Stimulated activated CD4-positive, alpha-beta T cell treated with anti-CD3 and anti-CD28 coated beads, Interleukin-12 subunit alpha, Interleukin-12 subunit beta, amount 100 ng/mL, for 24 hours (primary cell): ENCODE measurements around the gene CREM.

ENCODE experiments used
- DNase-seq, 2 experiments: peaks; one replicate each; pipeline ENCODE4 v3.0.0-alpha.2; 2020; ENCODE audit warnings: low read depth in 2 of 2

CREM gene

GRCh38 chr10:35219891-35220890 is 93.5 kb downstream of the CREM start:
- no peak for DNase-seq

DNA sequence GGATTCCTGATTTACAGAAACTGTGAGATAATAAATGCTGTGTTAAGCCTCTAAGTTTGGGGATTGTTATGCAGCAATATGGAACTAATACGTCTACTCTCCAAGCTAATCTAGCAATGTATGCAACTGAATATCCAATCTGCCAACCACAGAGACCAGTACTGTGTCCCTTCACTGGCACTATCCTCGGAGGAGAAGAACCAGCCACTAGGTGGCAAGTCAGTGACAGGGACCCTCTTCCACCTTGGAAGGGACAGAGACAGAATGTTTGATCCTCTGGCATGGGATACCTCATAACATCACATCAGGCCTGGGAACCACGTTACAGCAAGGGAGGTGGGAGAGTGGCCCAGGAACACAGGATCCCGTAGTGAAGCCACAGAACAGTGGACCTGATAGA is 96.4 kb downstream of the CREM start:
- DNase-seq, result no peak

- no peak for DNase-seq
Measured at GRCh38 chr10:35224045-35224740, 97.5 kb downstream of the CREM start.

GRCh38 chr10:35225204-35225603 is 98.6 kb downstream of the CREM start:
- no peak for DNase-seq

GRCh38 chr10:35226507-35226906 is 99.9 kb downstream of the CREM start:
- no peak for DNase-seq

GRCh38 chr10:35228058-35228457 is 101.4 kb downstream of the CREM start:
- no peak for DNase-seq

DNA sequence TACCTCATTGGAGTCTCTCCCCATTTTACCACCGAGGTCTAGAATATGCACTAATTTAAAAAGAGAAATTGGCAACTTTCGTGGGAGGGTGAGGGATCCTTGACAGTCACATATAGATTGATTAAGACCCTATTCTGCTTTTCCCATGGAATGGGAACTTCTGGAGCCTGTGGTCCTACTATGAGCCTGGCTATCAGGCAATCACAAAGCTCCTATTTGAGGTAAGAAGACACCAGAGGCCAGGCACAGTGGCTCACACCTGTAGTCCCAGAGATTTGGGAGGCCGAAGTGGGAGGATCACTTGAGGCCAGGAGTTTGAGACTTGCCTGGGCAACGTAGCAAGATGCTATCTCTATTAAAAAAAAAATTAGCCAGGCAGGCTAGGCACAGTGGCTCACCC is 105.0 kb downstream of the CREM start:
- DNase-seq, result no peak

GRCh38 chr10:35232527-35232926 is 105.9 kb downstream of the CREM start:
- DNase-seq, result no peak

- DNase-seq, result no peak
Measured at GRCh38 chr10:35234073-35234472, 107.4 kb downstream of the CREM start.

DNA sequence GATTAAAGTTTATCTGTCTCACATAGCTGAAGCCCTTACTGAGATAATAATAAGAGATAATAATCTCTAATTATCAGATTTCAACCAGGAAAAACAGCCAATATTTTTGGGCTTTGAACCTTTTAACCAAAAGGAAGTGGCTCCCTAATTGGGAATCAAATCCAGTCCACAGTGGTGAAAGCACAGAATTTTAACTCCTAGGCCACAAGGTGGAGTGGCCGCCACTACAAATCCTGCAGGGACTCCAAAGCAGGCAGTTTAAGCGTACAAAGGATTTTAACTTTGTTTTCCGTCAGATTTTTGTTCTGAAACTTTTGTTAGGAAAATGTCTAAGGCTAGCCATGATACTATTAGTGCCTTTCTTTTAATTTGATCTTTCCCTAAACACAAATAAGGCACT is 110.1 kb downstream of the CREM start:
- DNase-seq, result no peak

DNA sequence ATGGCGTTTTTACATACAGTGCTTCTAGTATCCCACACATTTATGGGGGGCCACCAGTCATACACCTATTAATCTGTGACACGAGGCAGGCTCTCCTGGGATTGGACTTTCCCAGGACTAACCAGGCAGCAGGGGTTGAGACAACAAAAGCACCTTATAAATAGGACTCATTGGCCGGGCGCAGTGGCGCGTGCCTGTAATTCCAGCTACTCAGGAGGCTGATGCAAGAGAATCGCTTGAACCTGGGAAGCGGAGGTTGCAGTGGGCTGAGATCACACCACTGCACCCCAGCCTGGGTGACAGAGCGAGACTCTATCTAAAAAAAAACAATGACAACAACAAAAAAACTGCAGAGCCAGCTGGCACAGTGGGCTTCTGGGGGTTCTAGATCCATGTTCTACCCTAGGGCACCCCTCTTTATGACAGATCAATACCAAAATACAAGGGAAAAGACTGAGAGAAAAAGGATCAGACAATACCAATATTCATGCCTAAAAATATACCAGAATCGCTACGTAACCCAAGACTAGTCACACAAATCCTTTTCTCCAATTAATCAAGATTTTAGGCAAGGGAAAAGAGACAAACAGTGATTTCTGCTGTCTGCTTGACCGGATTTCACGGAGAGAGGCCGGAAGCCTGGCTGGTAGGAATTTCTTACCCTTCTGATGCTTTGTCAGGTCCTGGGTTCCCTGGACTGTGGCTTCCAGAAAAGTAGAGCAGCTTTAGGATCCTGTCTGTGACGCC is 111.3 kb downstream of the CREM start:
- DNase-seq, result no peak

DNA sequence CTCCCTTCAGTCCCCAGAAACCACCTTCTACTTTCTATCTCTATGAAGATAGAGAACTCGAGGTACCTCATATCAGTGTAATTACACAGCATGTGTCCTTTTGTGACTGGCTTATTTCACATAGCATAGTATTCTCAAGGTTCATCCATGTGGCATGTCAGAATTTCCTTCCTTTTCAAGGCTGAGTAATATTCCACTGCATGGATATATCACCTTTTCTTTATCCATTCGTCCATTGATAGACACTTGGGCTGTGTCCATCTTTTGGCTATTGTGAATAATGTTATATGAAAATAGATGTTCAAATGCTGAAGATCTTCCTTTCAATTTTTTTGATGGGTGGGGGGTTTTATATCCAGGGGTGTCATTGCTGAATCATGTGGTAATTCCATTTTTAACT is 117.9 kb downstream of the CREM start:
- DNase-seq, result no peak

DNA sequence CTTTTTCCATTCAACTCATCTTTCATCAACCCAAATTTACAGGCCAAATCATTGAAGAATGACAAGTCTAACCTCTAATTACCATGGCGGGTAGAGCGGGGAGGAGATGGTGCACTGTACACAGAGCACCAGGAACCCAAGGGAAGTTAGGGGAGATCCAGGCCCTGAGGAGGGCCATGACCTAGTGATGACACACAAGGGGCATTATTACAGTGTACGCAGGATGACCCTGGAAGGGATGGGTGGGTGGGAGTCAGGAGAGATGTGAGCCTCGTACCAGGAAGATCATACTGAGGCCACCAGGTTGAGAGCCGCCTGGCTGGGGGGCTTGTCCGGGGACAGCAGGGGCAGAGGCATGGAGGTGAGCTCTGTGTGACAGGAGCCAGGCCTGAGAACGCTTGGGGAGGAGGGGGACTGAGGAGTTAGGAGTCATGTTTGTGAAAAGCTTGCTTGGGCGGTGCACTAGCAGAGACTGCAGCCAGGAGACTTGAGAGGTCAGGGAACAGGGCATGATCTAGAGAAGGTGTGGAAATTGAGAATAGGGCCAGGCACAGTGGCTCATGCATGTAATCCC is 120.2 kb downstream of the CREM start:
- DNase-seq, result no peak

DNA sequence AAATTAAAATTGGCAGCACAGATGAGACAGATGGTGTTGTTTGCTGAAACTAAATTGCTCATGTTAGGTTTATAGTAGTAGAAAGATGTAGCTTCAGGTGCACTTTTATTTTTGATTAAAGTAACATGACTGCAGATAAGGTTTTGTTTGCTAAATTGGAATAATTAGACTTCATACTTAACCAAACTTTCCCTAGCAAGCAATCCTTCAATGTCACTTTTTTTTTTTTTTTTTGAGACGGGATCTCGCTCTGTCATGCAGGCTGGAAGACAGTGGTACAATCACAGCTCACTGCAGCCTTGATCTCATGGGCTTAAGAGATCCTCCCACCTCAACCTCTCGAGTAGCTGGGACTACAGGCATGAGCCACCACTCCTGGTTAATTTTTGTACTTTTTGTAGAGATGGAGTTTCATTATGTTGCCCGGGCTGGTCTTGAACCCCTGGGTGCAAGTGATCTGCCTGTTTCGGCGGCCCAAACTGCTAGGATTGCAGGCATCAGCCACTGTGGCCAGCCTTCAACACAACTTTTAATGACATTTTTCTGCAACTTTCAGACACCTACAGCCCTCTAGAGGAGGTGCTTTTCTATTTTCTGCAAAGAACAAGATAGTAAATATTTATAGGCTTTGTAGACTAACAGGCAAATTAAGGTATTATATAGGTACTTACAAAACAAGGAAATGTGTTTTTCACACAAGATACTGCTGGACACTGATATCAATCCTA is 124.9 kb downstream of the CREM start:
- no peak for DNase-seq

GRCh38 chr10:35257057-35257983 is 130.7 kb downstream of the CREM start:
- DNase-seq, result no peak

DNA sequence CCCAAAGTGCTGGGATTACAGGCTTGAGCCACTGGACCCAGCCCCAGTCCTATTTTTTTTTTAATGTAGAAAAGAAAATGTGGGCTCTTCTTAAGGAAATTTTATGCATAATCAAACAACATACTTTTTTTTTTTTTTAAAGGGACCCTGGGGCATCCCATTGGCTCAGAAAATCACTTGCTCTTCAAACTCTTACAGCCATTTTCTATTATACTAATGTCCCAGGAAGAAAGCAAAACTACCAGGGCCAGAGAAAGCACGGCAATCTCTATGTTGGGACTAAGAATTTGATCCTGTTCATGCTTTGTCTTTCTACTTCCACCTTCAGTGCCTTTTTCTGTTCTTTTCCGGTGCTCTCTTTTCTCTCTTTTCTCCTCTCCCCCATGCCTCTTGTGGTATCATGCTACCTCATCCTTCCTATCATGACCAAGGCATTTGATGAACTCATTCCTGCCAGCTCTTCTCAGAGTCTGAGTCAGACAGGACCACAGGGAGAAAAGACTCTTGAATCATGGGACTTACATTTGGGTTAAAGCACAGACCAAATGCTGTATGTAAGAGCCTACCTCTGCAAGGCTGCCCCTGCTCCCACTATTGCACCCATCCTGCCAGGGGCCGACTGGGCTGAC is 133.2 kb downstream of the CREM start:
- DNase-seq, result no peak

DNA sequence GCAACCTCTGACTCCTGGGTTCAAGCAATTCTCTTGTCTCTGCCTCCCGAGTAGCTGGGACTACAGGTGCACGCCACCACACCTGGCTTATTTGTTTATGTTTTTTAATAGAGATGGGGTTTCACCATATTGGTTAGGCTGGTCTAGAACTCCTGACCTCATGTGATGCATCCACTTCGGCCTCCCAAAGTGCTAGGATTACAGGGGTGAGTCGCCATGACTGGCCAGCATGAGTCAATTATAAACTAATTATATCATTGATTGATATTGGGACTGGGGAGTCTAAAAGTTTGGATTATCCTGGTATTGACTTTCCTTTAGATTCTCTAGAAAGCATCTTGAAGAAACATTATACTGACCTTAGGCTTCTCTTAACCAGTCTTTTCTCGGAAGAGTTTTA is 135.8 kb downstream of the CREM start:
- no peak for DNase-seq
